DOHH2 (cell line): ENCODE results near the gene PARP14.

Source experiments
- CTCF ChIP-seq: fragments of 200-600 bp; sonication (generic); IDR thresholded peaks from one replicate; pipeline ENCODE4 v1.5.1; 2014; ENCODE audit warnings: antibody characterized with exemption, mild to moderate bottlenecking, low read depth, low read length; ENCODE audit not compliant: poor library complexity, severe bottlenecking
- EZH2phosphoT487 ChIP-seq: fragments of 200-600 bp; sonication (generic); IDR thresholded peaks from 2 replicates; pipeline ENCODE4 v1.6.1; 2017; ENCODE audit warnings: borderline replicate concordance, mild to moderate bottlenecking, antibody characterized with exemption, low read length, moderate library complexity, mixed read lengths

GRCh38 chr3:122730240-122730639 is 49.6 kb downstream of the PARP14 start:
- TF ChIP-seq CTCF (no peak), EZH2phosphoT487 (no peak)
